Esophagus (tissue), 2 donors: Measurements from ENCODE around the gene ALOX5. TPM values are rescaled to one million over a fixed set of nuclear protein-coding genes. Genes with fewer than 3 reads are reported as not detected.

Experiments used
- H3K27ac ChIP-seq, 2 donors: one replicate each; pipeline ENCODE4 v1.5.1; 2013; ENCODE audit warnings: low read depth in 2 of 2, mild to moderate bottlenecking in 2 of 2, inconsistent platforms in 1 of 2, low read length in 1 of 2, moderate library complexity in 1 of 2
- H3K27me3 ChIP-seq, 2 donors: one replicate each; pipeline ENCODE4 v1.6.1; 2013; ENCODE audit warnings: low read length in 2 of 2, control low read depth in 1 of 2, mild to moderate bottlenecking in 1 of 2; ENCODE audit not compliant: insufficient read depth in 2 of 2, control insufficient read depth in 1 of 2
- H3K36me3 ChIP-seq, 2 donors: one replicate each; pipeline ENCODE4 v1.6.1; 2013; ENCODE audit warnings: low read length in 1 of 2; ENCODE audit not compliant: control insufficient read depth in 2 of 2, insufficient read depth in 2 of 2
- H3K4me1 ChIP-seq, 2 donors: one replicate each; pipeline ENCODE4 v1.6.1; 2013; ENCODE audit warnings: low read length in 1 of 2; ENCODE audit not compliant: control insufficient read depth in 2 of 2, insufficient read depth in 2 of 2
- H3K4me3 ChIP-seq, 2 donors: one replicate each; pipeline ENCODE4 v1.5.1; 2013; ENCODE audit warnings: low read length in 2 of 2, mild to moderate bottlenecking in 2 of 2, low read depth in 1 of 2, moderate library complexity in 1 of 2
- H3K9me3 ChIP-seq, 2 donors: one replicate each; pipeline ENCODE4 v1.6.1; 2013; ENCODE audit warnings: mild to moderate bottlenecking in 2 of 2, low read depth in 1 of 2, low read length in 1 of 2, moderate library complexity in 1 of 2; ENCODE audit not compliant: control insufficient read depth in 2 of 2, insufficient read depth in 1 of 2
- WGBS, 2 donors: extraction: QIAGEN DNeasy Blood & Tissue Kit; methylation state at CpG; one replicate each; pipeline ENCODE4 v1.1.7; 2013; 5-methylcytosine and 5-hydroxymethylcytosine counted together
- polyA plus RNA-seq, 2 donors: library from polyadenylated mRNA; stranded (reverse); fragments of 200-250 nt; gene quantifications; one replicate each; pipeline ENCODE4 v1.2.3, GENCODE V29; 2013
- donor health status: healthy with polysubstance abuse.
- donor health status: Bipolar disorder and iron deficiency.

The ALOX5 gene
- polyA plus RNA-seq, 2 donors, result 8.3 to 12.2 TPM

DNA sequence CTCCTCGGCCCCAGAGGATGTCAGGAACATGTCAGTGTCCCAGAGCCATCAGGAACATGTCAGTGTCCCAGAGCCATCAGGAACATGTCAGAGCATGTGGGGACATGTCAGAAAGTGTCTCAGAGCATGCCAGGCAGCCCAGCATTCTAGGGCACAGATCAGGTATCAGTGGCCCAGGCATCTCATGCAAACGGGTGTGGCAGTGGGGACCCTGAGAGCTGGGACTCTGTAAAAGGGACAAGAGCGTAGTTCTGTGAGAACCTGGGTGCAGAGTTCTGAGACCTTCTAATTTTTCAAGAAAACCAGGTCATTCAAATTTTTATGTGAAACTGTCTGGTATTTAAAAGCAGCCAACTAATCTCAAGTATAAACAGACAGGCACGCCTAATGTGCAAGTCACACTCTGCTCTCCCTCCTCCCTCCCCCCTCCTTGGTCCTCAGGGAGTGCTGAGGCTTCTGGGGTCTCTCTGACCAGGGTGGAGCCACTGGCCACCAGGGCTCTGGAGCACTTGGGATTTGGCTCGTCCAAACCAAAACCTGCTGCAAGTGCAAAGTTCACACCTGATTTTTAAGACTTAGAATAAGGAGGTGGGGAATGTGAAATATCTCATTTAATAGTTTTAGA lies 64.6 kb downstream of the ALOX5 start:
- WGBS, 2 donors, result 54 to 55% methylated on average over 5 of the region's 5 CpGs
- Histone ChIP-seq H3K4me1 (no peaks in the 10 kb centered on the region), H3K27ac (no peak overlapping the region), H3K36me3 (no peaks in the 10 kb centered on the region), H3K9me3 (no peaks in the 10 kb centered on the region), H3K4me3 (no peak overlapping the region), H3K27me3 (peaks cover 0 to 2% of the 10 kb centered on the region in 2 donors)

DNA sequence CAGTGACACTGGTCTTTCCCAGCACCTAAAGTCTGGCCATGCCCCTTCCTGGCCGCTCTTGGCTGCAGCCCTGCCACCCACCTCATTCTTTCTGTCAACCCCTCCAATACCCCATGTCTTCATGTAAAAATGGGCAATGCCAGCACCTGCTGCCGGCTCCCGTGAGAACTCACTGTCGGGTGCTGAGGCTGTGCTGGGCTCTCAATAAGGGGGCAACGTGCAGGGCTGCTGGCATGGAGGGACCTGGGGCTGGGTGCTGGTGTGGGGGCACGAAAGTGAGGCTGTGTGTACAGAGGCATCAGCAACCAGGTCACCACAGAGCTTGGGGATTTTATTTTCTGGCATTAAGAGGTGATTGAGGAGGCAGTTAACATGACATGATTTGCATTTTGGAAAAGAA lies 65.3 kb downstream of the ALOX5 start:
- no peaks in the 10 kb centered on the region for H3K9me3 ChIP-seq
- H3K27ac ChIP-seq, result no peak overlapping the region
- no peak overlapping the region for H3K4me3 ChIP-seq
- WGBS, 2 donors, result 77% methylated on average over 6 of the region's 6 CpGs
- H3K27me3 ChIP-seq, result peaks cover 0 to 2% of the 10 kb centered on the region in 2 donors
- no peaks in the 10 kb centered on the region for H3K4me1 ChIP-seq
- no peaks in the 10 kb centered on the region for H3K36me3 ChIP-seq

DNA sequence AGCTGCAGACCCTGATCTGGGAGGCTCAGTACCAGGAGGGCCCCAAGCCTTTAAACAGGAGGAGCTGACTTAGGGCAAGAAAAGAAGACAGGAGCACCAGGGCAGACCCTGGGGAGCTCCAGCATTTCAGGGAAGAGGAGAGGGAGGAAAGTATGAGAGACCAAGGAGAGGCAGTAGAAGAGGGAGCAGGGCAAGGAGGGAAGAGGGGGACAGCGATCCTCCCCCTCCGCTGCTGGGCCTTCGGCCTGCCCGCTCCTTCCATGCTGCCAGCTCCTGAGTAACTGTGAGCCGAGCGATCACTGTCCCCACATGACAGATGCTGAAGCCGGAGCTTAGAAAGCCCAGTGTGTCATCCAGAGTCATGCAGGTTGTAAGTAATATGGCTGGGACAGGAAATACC lies 65.9 kb downstream of the ALOX5 start:
- H3K9me3 ChIP-seq, result no peaks in the 10 kb centered on the region
- H3K27ac ChIP-seq, result no peak overlapping the region
- WGBS, 2 donors, result 66 to 76% methylated on average over 7 of the region's 7 CpGs
- H3K36me3 ChIP-seq, result no peaks in the 10 kb centered on the region
- no peaks in the 10 kb centered on the region for H3K4me1 ChIP-seq
- H3K27me3 ChIP-seq, result peaks cover 0 to 2% of the 10 kb centered on the region in 2 donors
- no peak overlapping the region for H3K4me3 ChIP-seq

DNA sequence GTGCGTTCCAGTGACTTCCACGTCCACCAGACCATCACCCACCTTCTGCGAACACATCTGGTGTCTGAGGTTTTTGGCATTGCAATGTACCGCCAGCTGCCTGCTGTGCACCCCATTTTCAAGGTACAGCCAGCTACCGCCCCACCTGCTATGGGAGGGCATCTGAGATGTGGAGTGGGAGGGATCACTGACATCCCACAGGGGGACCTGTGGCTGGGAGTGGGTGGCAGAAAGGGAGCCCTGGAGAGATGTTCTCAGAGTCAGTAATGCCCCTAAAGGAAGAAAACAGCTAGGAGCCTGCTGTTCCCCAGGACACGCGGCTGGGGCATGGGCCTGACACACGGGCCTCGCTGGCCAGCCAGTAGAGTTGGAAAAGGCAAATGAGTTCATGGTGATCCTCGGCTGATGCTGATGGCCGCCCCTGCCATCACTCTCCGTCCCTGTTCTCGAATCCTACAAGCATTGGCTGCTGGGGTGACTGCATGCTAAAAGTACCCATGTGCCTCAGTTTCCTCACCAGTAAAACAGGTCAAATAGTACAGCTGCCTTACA lies 66.6 kb downstream of the ALOX5 start:
- Histone ChIP-seq H3K9me3 (no peaks in the 10 kb centered on the region), H3K4me1 (no peaks in the 10 kb centered on the region), H3K4me3 (no peak overlapping the region), H3K36me3 (no peaks in the 10 kb centered on the region), H3K27ac (no peak overlapping the region), H3K27me3 (peaks cover 0 to 2% of the 10 kb centered on the region in 2 donors)
- 81 to 83% methylated on average over 13 of the region's 13 CpGs for WGBS, 2 donors

DNA sequence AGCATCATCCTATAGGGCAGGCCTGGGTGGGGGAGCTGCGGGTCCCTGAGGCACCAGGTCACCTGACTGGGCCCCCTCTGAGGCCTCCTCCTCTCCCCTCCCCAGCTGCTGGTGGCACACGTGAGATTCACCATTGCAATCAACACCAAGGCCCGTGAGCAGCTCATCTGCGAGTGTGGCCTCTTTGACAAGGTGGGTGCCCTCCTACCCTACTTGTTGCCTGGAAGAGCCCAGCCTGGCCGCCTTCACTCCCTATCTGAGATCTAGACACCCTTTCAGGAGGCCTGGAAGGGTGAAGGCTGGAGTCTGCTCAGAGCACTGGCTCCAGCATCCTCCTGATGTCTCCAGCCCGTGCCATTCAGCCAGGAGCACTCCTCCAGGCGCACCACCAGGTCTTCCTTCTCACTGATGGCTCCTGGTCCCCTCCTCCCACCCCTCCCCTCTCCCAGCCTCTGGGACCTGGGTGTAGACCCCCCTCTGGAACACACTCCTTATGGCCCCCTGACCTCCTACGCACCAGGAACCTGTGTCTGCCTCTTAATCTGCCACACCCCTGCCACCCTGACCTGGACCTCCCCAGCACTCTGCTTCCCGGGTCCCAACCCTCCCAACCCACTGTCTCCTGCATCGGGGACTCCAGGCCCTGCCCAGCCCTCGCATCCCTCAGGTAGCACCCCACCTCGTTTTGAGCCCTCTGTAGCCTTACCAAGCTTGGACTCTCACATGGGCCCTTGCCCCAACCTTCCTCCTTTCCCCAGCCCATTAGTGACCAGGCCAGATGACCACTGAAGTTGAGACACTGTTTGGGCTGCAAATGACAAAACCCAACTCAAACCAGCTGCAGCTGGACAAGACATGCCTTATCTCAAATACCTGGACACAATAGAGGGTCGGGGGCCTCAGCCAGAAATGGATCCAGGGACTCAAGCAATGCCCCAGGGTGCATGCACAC lies 67.5 kb downstream of the ALOX5 start:
- 81 to 83% methylated on average over 13 of the region's 13 CpGs for WGBS, 2 donors
- Histone ChIP-seq H3K27ac (no peak overlapping the region), H3K27me3 (peaks cover 0 to 2% of the 10 kb centered on the region in 2 donors), H3K4me3 (no peak overlapping the region), H3K36me3 (no peaks in the 10 kb centered on the region), H3K9me3 (no peaks in the 10 kb centered on the region), H3K4me1 (no peaks in the 10 kb centered on the region)

DNA sequence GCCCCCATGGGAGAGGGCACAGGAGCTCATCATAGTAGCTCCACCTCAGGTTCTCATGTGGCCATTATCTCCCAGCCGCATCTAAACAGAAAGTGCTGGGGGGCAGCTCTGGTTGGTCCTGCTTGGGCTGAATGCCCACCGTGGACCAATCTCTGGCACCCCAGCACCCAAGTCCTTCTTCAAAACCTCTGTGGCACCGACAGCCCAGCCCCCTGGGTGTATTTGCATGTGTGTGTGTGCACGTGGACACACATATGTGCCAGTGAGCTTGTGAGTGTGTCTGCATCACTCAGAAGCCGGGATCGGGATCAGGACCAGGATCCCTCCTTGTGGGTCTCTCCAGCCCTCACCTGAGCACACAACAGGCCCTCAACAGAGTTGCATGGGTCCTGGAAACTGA lies 68.2 kb downstream of the ALOX5 start:
- peaks cover 0 to 2% of the 10 kb centered on the region in 2 donors for H3K27me3 ChIP-seq
- no peaks in the 10 kb centered on the region for H3K9me3 ChIP-seq
- no peaks in the 10 kb centered on the region for H3K4me1 ChIP-seq
- H3K4me3 ChIP-seq, result no peak overlapping the region
- no peak overlapping the region for H3K27ac ChIP-seq
- WGBS, 2 donors, result 85 to 92% methylated on average over 6 of the region's 6 CpGs
- H3K36me3 ChIP-seq, result no peaks in the 10 kb centered on the region

DNA sequence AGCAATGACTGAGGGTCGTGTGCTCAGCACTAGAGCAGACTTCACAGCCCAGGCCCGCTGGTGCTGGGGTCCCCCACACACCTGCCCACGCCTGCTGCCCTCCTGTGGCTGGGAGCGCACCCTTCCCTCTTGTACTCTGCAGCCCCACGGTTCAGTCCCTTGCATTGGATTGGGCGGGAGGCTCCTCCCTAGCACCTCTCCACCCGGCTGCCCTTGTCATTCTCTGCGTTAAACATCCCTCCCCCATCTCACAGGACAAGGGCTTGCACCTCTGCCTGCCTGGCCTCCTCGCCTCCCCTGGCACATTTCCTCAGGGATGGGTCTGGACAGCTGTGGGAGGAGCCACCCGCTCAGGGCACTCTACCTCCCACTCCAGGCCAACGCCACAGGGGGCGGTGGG lies 68.6 kb downstream of the ALOX5 start:
- WGBS, 2 donors, result 60 to 64% methylated on average over 12 of the region's 12 CpGs
- no peaks in the 10 kb centered on the region for H3K4me1 ChIP-seq
- H3K27ac ChIP-seq, result no peak overlapping the region
- H3K36me3 ChIP-seq, result no peaks in the 10 kb centered on the region
- no peaks in the 10 kb centered on the region for H3K9me3 ChIP-seq
- H3K4me3 ChIP-seq, result no peak overlapping the region
- H3K27me3 ChIP-seq, result peaks cover 0 to 2% of the 10 kb centered on the region in 2 donors

DNA sequence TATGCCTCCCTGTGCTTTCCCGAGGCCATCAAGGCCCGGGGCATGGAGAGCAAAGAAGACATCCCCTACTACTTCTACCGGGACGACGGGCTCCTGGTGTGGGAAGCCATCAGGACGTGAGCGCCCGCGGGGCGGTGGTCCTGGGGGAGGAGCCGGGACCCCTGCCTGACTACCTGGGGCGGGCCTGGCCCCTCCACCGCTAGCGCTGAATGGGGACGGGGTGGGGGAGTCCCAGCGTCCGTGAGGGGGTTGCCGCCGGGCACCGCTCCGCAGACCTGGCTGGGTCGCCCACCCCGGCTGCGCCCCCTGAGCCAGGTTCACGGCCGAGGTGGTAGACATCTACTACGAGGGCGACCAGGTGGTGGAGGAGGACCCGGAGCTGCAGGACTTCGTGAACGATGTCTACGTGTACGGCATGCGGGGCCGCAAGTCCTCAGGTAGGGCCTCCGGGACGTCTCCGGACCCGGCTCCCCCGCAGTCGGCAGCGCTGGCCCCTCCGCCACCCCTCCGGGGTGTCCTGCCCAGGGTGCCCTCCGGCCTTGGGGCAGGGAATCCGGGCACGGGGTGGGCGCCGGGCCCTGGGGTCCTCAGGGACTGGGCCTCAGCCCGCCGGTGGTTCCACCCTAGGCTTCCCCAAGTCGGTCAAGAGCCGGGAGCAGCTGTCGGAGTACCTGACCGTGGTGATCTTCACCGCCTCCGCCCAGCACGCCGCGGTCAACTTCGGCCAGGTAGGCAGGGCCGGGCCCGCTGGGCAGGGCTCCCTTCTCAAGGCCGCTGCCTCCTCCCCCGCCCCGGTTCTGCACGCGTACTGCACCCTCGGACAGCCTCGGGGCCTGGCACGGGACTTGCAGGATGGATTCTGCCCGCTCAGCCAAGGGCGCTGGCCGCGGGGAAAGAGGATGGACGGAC lies 69.3 kb downstream of the ALOX5 start:
- H3K27me3 ChIP-seq, result peaks cover 0 to 2% of the 10 kb centered on the region in 2 donors
- 94 to 96% methylated on average over 70 to 76 of the region's 76 CpGs for WGBS, 2 donors
- no peaks in the 10 kb centered on the region for H3K9me3 ChIP-seq
- H3K4me3 ChIP-seq, result no peak overlapping the region
- H3K4me1 ChIP-seq, result no peaks in the 10 kb centered on the region
- no peak overlapping the region for H3K27ac ChIP-seq
- H3K36me3 ChIP-seq, result no peaks in the 10 kb centered on the region

DNA sequence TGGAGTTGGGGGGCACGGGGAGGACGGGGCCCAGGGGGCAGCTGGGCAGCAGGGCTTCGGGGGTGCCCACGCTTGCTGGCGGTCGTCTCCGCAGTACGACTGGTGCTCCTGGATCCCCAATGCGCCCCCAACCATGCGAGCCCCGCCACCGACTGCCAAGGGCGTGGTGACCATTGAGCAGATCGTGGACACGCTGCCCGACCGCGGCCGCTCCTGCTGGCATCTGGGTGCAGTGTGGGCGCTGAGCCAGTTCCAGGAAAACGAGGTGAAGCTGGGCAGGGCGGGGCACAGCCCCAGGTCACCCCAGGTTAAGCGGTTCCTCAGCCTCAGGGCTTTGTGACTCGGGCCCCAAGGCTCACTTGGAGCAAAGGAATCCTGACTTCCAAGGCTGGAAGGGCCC lies 70.0 kb downstream of the ALOX5 start:
- Histone ChIP-seq H3K27me3 (peaks cover 0 to 2% of the 10 kb centered on the region in 2 donors), H3K36me3 (no peaks in the 10 kb centered on the region), H3K4me1 (no peaks in the 10 kb centered on the region), H3K9me3 (no peaks in the 10 kb centered on the region), H3K4me3 (no peak overlapping the region), H3K27ac (no peak overlapping the region)
- 88 to 91% methylated on average over 24 of the region's 24 CpGs for WGBS, 2 donors
